HG03095 (cell line): ENCODE results near the gene ORM2.
"Not testable (repeated sequence)": the region's sequence is repeated elsewhere in the genome, so short reads cannot be mapped to it uniquely, and the experiment has no call there.

Source experiments
- ATAC-seq: cut with Tn5 transposase; IDR thresholded peaks from one replicate; pipeline ENCODE4 v1.9.1; 2021; ENCODE audit warnings: moderate library complexity; ENCODE audit not compliant: unreplicated experiment

The ORM2 gene

DNA sequence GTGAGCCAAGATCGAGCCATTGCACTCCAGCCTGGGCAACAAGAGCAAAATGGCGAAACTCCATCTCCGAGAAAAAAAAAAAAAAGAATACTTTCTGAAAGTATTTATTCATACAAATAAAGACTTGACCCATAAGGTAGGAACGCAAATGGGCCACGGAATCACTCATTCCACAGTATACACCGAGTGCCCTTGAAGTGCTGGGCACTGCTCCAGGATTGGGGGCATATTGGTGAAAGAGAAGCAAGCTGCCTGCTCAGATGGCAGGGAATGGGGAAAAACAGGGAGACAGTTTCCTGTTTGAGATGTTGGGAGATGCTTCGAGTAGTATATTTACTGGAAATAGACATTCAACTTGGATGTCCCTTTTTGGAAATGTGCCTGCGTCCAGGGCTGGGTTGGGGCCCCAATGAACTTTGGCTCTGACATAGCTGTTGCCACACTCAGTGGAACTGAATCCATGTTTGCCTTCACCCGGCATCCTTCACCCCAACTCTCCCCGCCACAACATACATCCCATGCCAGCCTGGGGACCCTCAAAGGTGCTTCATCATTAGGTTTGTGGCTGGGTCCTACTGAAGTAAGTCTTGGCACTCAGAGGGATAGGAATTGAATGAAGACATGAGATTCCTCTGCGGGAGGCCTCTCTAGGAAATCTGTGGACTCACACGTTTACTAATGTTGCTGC is 588 bp upstream of the ORM2 start:
- not testable (repeated sequence) for ATAC-seq

DNA sequence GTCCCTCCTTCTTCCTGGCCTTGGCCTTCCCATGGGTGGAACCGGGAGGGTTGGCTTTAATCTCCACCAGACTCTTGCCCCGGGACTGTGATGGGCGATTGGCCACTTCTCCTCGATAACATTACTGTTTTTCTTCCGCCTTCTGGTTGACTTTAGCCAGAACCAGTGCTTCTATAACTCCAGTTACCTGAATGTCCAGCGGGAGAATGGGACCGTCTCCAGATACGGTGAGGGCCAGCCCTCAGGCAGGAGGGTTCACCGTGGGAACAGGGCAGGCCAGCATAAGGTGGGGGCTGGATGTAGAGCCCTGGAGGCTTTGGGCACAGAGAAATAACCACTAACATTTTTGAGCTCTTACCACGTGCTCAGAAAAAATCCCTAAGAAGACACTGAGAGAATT is 967 bp downstream of the ORM2 start:
- ATAC-seq: no peak

DNA sequence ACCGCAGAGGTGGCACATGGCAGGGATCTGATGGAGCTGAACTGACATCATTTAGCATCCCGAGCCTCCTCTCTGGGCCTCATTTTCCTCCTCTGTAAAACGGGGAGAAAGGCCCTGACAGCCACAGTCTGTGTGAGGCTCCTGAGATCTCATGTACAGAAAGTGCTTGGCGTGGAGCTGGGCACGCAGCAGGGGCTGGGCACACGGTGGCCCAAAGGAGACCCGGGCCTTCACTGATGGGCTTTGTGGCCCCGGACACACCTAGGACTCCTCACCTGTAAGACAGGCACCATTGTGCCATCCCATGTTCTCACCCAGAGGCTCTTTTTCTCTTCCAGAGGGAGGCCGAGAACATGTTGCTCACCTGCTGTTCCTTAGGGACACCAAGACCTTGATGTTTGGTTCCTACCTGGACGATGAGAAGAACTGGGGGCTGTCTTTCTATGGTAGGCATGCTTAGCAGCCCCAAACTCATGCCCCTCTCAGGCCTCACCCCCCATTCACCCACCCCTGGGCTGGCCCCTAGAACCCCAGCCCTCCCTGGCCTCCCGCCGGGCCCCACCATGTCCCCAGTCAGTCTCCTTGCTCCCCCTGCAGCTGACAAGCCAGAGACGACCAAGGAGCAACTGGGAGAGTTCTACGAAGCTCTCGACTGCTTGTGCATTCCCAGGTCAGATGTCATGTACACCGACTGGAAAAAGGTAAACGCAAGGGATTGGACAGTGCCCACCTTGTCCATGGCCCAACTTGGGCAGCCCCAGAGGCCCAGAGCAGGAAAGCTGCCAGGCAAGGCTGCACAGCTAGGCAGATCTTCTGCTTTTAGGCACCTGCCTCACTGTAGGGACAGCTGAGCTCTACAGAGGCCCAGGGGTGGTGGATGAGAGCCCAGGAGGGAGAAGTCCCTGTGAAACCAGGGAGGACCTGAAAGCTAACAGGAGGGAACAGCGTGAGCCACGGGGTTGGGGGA is 1.8 kb downstream of the ORM2 start:
- ATAC-seq: not testable (repeated sequence)

DNA sequence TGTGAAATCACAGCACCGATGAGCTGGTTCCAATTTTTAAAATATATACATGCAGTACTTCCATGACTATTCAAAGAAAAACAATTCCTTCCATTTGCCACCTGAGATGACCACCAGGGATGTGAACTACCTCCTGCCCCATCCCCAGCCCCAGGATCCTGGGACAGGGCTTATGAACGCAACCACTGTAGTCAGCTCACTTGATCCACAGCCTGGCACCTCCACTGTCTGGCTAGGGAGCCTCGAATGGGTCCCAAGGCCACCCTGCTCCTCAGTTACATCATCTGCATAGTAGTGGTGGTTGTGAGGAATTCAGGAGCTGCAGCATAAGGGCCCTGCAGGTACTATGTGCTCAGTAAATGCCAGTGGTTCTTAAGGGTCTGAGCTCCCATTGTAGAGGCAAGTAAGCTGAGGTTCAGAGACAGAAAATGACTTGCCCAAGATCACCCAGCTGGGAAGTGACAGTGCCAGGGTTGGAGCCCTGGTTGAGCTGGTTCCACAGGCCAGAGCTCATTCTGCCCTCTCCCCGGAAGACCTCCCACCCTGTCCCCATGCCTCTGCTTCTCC is 2.9 kb downstream of the ORM2 start:
- not testable (repeated sequence) for ATAC-seq

DNA sequence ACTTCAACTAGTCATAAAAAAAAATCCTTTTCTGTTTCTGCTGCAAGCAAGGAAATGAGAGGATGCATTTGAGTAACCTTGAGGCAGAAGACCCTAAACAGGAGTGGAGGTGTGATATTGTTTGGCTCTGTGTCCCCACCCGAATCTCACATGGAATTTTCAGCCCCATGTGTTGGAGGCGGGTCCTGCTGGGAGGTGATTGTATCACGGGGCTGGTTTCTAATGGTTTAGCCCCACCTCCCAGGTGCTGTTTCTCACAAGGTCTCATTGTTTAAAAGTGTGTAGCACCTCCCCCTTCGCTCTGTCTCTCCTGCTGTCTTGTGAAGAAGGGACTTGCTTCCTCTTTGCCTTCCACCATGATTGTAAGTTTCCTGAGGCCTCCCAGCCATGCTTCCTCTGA is 4.0 kb downstream of the ORM2 start:
- ATAC-seq: not testable (repeated sequence)

DNA sequence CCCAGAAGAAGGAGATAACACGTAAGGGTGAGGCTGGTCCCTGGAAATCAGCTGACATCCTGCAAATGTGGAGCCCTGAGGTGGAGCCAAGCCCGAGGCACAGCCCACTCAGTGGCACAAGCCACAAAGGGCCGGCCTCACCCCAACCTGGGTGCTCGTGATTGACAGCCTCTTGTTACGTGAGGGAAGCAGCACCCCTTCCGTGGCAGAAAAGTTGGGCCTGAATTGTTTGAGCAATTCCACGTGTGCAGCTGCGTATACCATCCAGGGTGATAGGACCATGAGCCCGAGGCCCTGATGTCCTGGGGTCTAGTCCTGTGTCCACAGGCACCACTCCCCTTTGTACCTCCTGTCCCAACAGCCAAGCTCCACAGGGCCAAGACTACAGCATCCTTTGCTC is 4.8 kb downstream of the ORM2 start:
- ATAC-seq: no peak

DNA sequence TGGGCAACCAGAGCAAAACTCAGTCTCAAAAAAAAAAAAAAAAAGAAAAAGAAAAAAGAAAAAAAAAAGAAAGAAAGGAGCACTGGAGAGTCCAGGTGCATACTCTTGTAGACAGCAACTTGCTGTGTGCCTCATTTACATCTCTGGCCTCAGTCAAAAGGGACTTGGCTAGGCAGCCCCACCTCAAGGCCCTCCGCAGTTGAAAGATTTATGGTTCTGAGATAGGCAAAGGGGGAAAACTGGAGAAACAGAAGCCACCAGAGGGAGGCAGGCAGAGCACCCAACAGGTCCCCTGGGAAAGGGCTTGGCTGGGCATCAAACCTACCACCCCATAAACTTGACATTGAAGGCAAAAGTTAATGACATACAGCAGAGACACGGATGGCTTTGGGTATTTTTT is 6.1 kb downstream of the ORM2 start:
- ATAC-seq: no peak

DNA sequence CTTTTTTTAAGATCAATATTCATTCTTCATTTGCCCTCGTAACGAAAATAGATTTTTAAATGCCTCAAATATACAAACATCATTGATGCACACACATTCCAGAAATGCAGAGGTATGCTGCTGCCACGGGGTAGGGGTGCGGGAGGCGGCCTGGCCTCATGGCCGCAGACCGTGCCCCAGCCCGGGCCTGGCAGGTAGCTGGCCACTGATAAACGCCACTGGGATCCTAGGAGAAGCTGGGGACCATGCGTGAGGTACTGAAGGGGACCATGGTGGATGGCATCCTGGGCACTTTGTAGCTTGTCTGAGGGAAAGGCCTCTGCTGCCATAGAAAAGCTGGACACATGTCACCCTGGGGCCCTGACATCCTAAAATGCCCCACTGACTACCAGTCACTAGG is 6.5 kb downstream of the ORM2 start:
- ATAC-seq: no peak

DNA sequence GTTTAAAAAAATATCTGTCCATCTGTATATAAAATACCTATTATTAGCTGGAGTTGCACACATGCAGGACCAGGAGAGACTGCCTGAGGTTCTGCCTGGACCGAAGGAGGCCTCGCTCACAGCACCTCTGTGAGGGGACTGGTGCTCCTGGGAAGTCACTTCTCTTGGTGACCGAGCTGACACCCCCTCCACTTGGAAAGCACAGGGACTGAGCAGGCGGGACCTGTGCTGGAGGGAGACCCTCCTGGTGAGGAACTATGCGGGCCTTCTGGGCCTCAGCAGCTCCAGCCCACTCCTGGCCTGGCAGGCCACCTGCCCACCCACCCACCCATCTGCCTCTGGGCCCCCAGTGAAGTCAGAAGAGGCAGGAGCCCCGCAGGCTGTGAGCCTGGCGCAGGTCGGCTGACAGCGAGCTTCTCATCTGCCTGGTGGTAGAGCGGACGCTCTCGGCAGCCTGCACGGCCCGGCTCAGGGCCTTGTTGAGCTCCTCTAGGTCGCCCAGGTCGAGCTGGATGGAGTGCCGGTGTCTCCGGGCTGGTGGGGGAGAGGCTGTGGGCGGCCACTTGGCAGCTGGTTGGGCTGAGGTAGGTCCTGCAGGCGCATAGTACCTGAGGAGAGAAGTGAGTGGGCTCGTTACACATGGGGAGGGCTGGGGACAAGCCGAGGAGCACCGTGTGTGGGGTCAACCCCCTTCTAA is 7.2 kb downstream of the ORM2 start:
- ATAC-seq: no peak

DNA sequence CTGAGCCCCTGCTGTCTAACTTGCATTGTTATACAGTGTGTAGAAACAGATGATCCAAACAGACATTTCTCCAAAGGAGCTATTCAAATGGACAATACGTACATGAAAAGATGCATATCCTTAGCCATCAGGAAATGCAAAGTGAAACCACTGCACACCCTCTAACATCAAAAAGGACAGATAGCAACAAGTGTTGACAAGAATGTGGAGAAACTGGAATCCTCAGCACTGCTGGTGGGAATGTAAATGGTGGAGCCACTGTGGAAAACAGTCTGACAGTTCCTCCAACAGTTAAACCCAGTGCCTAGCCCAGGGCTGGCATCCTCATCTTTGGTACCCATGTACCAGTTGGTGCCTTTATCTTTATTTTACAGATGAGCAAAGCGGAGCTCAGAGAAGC is 8.5 kb downstream of the ORM2 start:
- ATAC-seq: no peak

DNA sequence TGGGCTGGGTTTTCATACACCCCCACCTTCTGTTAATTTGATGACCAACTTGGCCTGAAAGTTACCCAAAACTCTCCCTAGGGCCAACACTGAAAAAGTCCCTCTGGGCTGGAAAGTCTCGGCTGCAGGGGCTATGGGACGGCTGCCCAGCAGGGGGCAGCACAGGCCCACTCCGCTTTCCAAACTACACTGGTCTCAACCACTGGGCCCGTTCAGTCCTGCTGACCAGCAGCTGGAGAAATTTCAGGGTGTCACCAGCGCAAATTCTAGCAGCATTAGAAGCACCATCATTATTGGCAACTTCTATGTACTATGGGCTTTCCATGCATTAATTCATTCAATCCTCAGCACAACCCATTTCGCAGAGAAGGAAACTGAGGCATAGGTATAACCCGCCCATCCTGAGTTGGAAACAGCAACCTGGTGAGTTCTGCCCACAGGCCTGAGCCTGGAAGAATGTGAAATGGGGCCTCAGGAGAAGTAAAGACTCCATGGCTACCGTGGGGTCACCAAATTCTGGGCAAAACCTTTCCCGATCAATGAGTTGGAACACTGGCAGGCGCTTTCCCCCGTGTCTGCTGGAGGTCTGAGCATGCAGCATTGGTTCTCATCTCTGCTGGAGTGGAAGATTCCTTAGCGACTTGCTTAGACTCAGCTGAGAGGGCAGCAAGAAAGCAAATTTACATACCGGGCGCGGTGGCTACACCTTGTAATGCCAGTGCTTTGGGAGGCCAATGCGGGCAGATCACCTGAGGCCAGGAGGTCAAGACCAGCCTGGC is 9.7 kb downstream of the ORM2 start:
- no peak for ATAC-seq

DNA sequence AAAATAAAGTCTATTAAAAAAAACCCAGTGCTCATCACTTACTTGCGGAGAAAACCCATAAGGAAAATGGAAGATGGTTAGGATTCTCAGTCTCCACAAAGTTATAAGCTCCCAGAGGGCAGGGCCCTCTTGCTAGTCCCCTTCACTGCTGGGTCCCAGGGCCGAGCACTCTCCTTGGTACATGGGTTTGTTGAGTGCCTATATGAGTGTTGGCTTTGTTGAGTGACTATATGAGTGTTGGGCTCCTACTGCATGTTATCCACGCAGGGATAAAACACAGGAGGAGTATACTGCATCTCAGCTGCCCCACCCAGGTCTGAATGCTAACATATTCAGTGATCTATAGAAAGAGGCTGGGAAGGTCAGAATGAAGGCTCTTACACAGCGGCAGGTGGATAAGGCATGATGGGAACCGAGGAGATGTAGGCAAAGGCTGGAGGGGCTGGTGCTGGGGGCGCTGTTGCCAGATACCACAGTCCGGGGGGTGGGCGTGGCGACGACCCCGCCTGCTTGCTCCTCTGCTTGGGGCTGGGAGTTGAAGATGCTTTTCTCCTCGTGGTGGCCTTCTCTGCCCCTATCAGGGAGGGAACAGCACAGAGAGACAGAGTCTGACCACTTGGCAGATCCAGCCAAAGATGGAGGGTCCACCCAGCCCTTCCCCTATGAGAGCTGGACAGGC is 11.6 kb downstream of the ORM2 start:
- ATAC-seq: no peak

DNA sequence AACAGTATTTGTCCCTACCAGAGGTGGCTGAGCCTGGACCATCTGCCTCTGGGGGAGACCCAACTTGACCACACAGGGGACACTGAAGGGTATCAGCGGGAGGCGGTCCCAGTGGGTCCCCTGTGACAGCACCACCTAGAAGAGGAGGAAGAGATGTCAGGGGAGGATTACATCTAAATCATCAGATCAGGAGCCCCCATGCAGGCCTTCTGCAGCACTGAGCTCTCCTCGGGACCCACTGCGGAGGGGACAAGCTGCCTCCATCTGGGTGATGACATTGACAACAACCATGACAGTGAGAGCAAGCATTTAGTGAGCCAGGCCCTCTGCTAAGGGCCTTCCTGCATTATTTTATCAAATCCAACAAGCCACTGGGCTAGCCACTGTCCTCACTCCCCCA is 12.3 kb downstream of the ORM2 start:
- no peak for ATAC-seq

DNA sequence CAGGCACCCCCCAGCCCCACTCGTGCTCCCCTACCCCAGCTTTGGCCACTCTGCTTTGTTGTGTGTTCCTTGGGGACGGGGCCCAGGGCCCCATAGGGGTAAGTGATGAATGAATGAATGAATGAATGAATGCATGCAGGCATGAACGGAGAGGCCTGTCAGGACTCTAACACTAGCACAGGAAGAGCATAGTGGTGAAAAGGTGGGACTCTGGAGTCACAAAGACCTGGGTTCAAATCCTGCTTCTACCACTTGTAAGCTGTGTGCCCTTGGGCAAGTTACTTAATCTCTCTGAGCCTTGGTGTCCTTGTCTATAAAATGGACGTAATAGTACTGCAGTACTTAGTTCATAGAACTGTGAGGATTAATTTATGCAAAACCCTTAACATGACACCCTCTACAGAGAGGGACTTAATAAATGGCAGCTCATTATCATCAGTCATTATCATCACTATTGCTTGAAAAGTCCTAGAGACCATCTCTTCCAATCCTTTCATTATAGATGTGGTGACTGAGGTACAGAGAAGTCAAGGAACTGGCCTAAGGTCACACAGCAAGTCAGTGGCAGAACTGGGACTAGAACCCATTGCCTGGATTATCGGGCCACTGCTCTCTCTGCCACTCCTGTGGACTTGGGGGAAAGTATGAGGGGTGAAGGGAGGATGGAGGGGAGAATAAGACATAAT is 13.2 kb downstream of the ORM2 start:
- ATAC-seq: no peak

DNA sequence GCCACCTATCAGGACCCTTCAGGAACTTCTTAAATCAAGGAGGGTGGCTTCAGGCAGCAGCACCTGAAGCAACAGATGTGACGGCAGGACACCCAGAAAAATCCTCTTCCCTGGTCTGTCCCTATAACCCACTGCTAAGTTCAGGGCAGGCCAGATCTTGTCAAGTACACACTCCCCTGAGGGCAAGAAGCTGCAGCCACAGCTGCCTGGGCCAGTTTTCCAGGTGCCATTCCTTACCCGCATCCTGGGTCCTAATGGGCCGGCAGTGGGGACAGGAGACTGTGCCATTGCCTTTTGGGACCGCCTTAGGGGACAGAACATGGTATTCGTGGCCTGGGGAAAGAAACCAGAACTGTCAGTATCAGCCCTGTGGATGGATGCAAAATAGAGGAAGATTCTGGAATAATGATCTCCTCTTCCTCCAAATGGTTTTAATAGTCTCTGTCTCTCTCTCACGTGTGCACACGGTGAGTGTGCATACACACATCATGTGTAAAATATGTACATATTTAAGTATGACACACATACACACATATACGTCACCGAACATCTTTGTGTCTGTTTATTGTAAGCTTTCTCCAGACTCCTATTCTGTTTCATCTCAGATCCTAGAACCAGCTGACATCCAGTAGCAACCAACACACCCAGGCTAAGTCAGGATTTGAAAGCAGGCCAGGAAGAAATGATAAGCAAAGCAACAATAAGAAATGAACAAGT is 14.0 kb downstream of the ORM2 start:
- ATAC-seq: no peak

DNA sequence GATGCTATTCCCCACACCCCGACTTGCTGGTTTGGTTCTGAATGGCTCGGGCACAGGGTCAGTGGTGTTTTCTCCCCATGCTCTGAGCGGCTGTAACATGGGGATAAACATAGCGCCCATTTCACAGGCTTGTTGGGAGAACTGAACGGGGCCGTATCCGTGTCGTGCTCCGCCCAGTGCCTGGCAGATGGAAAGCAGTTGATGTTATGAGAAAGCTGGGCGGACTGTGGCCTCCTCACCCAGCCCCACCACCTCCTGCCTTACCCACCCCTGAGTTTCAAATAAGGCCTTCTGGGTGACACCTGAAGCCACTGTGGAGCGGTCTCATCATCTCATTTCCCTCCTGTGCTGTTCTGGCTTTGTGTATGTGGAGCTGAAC is 14.5 kb downstream of the ORM2 start:
- no peak for ATAC-seq

DNA sequence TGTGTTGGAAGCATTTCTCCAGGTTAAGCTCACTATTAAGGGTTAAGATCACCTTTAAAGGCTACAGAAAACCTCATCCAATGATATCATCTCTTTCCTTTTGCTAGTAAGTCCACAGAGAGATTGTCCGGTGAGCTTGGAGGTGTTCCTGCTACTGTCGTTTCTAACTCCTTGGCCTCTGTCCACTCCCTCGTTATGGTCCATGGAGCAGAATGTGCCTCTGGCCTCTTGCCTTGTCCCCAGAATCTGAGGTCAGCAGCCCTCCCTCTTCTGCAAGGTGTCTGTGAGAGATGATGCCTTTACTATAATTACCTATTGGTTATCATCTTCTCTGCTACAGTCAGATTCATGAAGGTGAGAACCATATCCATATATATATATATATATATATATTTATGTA is 15.0 kb downstream of the ORM2 start:
- no peak for ATAC-seq

DNA sequence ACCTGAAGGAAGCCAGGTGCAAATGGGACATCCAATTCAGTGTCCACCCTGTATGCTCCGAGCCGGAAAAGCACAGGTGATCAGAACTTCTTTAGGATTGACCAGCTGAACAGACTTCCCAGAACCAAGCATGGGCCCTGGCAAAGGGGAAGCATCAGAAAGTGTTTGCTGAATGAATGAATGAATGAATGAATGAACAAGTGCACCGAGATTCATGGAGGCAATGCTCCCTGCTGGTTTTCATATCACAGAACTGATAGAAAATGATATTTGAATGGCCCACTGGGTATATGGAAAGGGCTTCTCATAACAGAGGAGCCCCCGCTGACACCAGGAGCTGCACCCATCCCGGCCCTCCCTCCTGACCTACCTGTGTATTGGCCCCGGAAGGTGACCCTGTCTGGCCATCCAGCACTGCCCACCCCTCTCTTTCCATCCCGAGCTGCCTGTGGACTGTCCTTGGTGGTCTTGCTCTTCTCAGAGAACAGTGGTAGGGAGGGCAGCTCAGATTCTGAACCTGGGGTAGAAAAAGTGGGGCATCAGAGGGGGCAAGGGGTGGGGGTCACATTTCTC is 15.9 kb downstream of the ORM2 start:
- no peak for ATAC-seq
